NCI-H1105 treated with DMSO at 0.1 percent for 48 hours (cell line): Measurements from ENCODE around the gene GPR132.
A peak's percentile ranks its signal among the peaks of the same experiment; 100 is the strongest.
"Not testable (repeated sequence)": the region's sequence is repeated elsewhere in the genome, so short reads cannot be mapped to it uniquely, and the experiment has no call there.

ENCODE experiments used
- DNase-seq: peaks from one replicate; lab custom pipeline; 2025; lab: John Stamatoyannopoulos, UW

The GPR132 gene

GRCh38 chr14:105041841-105042765 lies 23.1 kb downstream of the GPR132 start:
- DNase-seq, result no peak

DNA sequence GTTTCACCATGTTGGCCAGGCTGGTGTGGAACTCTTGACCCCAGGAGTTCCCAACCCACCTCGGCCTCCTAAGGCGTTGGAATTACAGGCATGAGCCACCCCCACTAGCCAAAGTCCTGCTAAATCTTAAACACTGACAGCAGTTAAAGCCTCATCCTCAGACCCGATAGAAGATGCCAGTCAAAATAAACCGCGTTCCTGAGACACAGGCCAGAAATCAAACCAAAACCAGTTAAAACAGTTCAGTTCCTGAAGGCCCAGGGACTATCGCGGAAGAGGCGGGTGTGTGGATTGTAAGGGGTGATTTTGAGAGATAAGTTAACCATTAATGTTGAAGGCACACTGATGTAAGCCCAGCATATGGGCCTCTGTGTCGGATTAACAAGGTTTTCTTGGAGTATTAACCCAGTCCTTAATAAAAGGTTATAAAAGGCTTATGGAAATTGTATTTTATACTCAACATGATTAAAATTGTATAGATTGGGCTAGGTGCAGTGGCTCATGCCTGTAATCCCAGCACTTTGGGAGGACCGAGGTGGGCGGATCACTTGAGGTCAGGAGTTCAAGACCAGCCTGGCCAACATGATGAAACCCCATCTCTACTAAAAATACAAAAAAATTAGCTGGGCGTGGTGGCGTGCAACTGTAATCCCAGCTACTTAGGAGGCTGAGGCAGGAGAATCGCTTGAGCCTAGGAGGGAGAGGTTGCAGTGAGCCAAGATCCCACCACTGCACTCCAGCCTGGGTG lies 25.6 kb downstream of the GPR132 start:
- no peak for DNase-seq

DNA sequence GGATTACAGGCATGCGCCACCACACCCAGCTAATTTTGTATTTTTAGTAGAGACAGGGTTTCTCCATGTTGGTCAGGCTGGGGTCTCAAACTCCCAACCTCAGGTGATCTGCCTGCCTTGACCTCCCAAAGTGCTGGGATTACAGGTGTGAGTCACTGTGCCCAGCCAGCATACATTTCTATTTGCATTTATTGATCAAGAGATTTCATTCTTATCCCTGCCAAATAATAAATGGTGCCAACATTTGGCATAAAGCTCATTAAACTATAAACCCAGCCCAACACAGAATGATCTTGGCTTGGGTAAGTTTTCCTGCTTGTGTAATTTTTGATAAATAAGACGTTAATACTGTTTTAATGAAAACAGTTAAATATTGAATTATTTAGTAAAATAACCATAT lies 29.6 kb downstream of the GPR132 start:
- not testable (repeated sequence) for DNase-seq

GRCh38 chr14:105034315-105035039 lies 30.8 kb downstream of the GPR132 start:
- no peak for DNase-seq

DNA sequence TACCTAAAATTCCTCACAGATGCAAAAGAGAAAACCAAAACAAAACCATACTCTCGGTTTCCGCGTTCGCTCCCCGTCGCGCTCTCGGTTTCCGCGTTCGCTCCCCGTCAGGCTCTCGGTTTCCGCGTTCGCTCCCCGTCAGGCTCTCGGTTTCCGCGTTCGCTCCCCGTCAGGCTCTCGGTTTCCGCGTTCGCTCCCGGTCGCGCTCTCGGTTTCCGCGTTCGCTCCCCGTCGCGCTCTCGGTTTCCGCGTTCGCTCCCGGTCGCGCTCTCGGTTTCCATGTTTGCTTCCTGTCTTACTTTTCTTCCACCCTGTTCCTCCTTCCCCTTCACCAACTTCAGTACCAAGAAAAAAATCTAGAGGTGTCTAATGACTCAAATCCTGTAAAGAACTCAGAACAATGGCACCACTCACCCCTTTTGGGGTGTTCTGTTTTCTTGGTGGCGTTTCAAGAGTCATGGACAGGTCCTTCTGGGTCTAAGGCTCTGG lies 31.8 kb downstream of the GPR132 start:
- DNase-seq, result not testable (repeated sequence)

DNA sequence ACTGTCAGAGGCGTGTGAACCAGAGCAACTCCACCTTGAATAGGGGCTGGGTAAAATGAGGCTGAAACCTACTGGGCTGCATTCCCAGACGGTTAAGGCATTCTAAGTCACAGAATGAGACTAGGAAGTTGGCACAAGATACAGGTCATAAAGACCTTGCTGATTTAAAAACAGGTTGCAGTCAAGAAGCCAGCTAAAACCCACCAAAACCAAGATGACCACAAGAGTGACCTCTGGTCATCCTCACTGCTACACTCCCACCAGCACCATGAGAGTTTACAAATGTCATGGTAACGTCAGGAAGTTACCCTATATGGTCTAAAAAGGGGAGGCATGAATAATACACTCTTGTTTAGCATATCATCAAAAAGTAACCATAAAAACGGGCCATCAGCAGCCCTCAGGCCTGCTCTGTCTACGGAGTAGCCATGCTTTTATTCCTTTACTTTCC lies 32.8 kb downstream of the GPR132 start:
- DNase-seq, result not testable (repeated sequence)

GRCh38 chr14:105030836-105031396 lies 34.3 kb downstream of the GPR132 start:
- DNase-seq, result no peak

GRCh38 chr14:105030194-105030593 lies 35.0 kb downstream of the GPR132 start:
- no peak for DNase-seq

DNA sequence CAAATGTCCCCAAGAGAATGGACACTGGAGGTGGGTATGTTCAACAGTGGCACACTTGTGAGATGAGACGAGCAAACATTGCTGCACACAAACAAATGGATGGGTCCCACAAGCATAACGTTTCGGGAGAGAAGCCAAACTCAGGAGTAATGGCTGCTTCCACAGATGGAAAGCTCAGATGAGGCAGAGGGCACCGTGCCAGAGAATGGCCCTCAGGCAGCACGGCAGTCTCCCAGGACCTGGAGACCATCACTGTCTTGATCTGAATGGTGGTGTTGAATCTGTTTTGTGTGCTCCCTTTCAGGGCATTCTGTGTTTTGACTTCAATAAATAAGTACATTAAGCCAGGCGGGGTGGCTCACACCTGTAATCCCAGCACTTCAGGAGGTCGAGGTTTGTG lies 35.8 kb downstream of the GPR132 start:
- DNase-seq, result no peak

- DNase-seq, result no peak
Observed at GRCh38 chr14:105028251-105028927, 36.8 kb downstream of the GPR132 start.

DNA sequence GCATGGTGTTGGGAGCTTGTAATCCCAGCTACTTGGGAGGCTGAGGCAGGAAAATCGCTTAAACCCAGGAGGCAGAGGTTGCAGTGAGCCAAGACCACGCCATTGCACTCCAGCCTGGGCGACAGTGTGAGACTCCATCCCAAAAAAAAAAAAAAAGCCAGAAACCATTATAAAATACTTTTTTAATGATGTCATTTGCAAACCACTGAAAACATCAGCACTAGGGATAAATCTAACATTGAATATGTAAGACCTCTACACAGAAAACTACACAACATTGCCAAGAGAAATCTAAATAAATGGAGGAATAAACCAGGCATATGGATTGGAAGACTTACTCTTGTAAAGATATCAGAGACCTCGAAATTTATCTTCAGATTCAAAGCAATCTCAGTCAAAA lies 37.5 kb downstream of the GPR132 start:
- DNase-seq, result not testable (repeated sequence)

DNA sequence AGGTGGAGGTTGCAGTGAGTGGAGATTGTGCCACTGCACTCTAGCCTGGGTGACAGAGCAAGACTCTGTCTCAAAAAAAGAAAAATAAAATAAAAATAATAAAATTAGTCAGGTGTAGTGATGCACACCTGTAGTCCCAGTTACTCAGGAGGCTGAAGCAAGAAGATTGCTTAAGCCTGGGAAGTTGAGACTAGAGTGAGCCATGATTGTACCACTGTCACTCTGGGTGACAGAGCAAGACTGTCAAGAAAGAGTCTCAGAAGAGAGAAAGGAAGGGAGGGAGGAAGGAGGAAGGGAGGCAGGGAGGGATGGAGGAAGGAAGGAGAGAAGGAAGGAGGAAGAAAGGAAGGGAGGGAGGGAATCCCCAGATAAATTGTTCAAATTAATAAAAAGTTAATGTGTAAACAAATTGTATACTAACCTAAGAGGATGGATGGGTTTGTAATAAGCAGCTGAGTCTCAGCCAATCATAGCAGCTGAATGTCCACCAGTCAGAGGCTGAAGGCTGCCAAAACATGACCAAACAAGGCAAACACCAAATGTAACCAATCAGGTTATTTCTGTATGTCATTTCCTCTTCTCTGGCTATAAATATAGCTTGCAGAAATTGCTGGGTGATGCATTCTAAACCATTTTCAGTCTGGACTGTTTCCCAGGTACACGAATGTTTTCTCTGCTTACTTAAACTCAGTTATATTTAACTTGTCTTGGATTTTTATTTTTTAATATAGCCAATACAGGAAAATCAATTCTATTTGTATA lies 38.2 kb downstream of the GPR132 start:
- peak; percentile 23 for DNase-seq

DNA sequence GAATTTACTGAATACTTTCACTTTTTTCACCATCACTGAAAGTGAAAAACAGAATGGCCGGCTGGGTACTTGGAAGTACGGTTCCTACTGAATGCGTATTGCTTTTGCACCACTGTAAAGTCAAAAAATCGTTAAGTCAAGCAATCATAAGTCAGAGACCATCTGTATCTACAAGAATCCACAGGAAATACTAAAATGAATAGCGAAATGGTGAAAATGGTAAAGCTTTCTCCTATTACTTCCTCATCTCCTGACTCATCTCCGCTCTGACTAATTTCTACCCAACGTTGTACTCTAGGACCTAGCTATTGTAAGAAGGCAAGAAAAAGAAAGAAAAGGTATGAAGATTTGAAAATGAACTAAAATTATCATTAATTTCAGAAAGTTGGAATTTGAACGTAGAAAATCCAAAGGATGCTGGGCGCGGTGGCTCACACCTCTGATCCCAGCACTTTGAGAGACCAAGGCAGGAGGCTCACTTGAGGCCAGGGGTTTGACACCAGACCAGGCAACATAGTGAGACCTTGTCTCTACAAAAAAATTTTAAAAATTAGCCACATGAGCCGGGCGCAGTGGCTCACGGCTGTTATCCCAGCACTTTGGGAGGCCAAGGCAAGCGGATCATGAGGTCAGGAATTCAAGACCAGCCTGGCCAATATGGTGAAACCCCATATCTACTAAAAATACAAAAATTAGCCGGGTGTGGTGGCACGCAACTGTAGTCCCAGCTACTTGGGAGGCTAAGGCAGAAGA lies 39.0 kb downstream of the GPR132 start:
- no peak for DNase-seq

- DNase-seq, result no peak
Observed at GRCh38 chr14:105025429-105025828, 39.8 kb downstream of the GPR132 start.

DNA sequence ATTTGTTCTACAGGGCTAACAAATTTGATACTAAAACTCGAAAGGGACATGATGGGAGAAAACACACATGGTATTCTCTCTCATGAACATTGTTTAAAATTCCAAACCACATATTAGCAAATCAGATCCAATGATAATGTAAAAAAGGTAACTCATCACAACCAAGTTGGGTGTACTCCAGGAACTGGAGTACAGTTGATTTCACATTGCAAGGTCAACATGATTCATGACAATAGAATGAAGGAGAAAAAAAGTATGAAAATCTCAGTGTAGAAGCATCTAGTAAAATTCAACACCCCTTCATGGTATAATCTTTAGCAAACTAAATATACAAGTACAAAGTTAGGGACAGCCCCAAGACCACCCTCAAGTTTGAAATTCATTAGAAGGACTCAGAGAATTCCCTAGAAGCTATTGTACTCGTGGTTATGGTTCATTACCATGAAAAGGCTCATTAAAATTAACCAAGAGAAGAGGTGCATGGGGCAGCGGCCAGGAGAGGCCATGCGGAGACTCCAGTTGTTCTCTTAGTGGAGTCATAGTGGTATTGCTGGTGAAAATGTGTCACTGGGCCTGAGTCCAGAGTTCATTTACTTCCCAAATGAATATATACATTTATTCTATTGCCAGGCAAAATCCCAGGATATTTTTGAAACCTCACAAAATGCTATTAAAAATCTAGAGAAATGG lies 41.3 kb downstream of the GPR132 start:
- DNase-seq, result no peak

GRCh38 chr14:105023144-105023543 lies 42.1 kb downstream of the GPR132 start:
- no peak for DNase-seq

- DNase-seq, result no peak
Observed at GRCh38 chr14:105022276-105022670, 43.0 kb downstream of the GPR132 start.

- DNase-seq, result peak; percentile 65
Observed at GRCh38 chr14:105021656-105022275, 43.5 kb downstream of the GPR132 start.
